Activated T-helper 9 cell treated with anti-CD3 and anti-CD28 coated beads, Interleukin-2, amount 50 U/mL, for 16 hours (primary cell): ENCODE data around the gene PDE10A.

Experiments used
- DNase-seq: peaks from one replicate; pipeline ENCODE4 v3.0.0-alpha.2; 2020; ENCODE audit warnings: low read depth

Gene PDE10A

GRCh38 chr6:165678429-165678828 lies 15.4 kb upstream of the PDE10A start:
- no peak for DNase-seq

- no peak for DNase-seq
Observed at GRCh38 chr6:165677091-165677490, 14.1 kb upstream of the PDE10A start.

- no peak for DNase-seq
Observed at GRCh38 chr6:165676435-165677068, 13.5 kb upstream of the PDE10A start.

GRCh38 chr6:165675120-165675519 lies 12.1 kb upstream of the PDE10A start:
- no peak for DNase-seq

GRCh38 chr6:165674155-165675029 lies 11.4 kb upstream of the PDE10A start:
- DNase-seq = no peak

- DNase-seq = no peak
Observed at GRCh38 chr6:165671222-165671768, 8.3 kb upstream of the PDE10A start.

- no peak for DNase-seq
Observed at GRCh38 chr6:165668951-165669350, 5.9 kb upstream of the PDE10A start.

GRCh38 chr6:165665384-165665672 lies 2.3 kb upstream of the PDE10A start:
- DNase-seq = no peak

GRCh38 chr6:165664559-165665383 lies 1.7 kb upstream of the PDE10A start:
- no peak for DNase-seq

- DNase-seq = no peak
Observed at GRCh38 chr6:165663736-165664558, 906 bp upstream of the PDE10A start.

GRCh38 chr6:165663377-165663735 lies 315 bp upstream of the PDE10A start:
- DNase-seq = no peak

GRCh38 chr6:165662041-165662748 lies 846 bp downstream of the PDE10A start:
- DNase-seq = no peak

- no peak for DNase-seq
Observed at GRCh38 chr6:165661664-165662025, 1.4 kb downstream of the PDE10A start.

- no peak for DNase-seq
Observed at GRCh38 chr6:165660857-165661663, 2.0 kb downstream of the PDE10A start.

GRCh38 chr6:165659945-165660856 lies 2.8 kb downstream of the PDE10A start:
- no peak for DNase-seq

- DNase-seq = no peak
Observed at GRCh38 chr6:165658395-165659058, 4.5 kb downstream of the PDE10A start.

GRCh38 chr6:165657325-165657680 lies 5.7 kb downstream of the PDE10A start:
- no peak for DNase-seq

GRCh38 chr6:165656581-165657324 lies 6.3 kb downstream of the PDE10A start:
- no peak for DNase-seq
